GM20431 (cell line): Measurements from ENCODE around the gene HNRNPL.
"Not testable (repeated sequence)": the region's sequence is repeated elsewhere in the genome, so short reads cannot be mapped to it uniquely, and the experiment has no call there.

Experiments
- in situ Hi-C: fragments of 300-500 bp; cut with MseI, MboI; formaldehyde crosslinking; loops from one replicate; pipeline ENCODE4 v1.15.0; 2020; ENCODE audit warnings: low sequenced_read_pairs; ENCODE audit not compliant: unreplicated experiment

Gene HNRNPL

DNA sequence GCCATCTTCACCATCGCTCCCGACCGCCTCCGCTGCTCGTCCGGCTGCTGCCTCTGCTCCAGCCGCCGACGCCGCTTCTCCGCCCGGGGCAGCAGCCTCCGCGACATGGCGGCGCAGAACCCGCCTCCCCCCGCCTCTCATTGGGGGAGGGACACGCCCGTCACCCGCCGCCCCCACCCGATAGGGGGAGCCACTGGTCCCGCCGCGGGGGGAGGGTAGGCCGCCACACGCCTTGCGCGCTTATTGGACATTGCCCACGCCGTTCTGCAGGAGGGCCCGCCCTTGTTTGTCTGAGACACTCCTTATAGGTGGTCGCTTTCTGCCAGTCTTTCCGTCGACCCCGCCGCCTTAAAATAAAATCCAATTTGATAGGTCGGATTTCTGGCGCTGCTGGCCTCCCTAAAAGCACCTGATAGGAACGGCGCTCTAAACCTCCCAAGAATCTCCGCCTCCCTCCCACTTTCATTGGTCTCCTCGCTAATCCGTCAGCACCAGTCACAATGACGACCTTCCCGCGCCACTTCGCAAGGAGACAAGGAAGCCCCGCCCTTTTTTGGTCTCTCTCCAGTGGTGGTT lies at the start of gene HNRNPL:
Gene HNRNPL, minus strand, starts transcription at position 127 of the 576 bp plus-strand sequence. Its CDS starts 20 bp downstream, at position 107.
- in situ Hi-C loops, result no loop called here

DNA sequence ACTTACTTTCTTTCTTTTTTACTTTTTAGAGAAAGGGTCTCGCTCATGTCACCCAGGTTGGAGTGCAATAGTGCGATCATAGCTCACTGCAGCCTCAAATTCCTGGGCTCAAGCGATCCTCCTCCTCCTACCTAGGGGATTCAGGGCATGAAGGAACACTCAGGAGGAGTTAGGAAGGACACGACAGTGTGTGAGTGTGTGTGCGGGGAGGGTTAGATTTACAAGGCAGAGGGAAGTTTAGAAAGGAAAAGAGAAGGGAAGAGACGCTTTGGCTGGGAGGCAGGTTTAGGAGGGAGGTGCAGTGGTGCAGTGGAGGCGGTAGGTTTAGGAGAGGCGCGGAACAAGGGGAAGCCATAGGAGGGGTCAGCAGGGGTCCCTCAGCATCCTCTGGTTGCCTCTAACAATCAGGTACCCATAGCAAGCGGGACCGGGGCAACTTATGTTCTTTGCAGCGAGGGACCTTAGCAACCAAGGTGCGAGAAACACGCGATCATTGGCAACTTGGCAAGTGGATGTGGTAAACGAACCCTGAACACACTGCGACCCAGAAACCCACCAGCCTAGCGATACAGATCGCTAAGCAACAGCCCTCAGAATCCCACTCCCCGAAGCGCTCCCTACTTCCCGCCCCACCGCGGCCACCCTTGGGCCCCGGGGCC lies 49.1 kb upstream of the HNRNPL start:
- in situ Hi-C loops, result no loop called here

DNA sequence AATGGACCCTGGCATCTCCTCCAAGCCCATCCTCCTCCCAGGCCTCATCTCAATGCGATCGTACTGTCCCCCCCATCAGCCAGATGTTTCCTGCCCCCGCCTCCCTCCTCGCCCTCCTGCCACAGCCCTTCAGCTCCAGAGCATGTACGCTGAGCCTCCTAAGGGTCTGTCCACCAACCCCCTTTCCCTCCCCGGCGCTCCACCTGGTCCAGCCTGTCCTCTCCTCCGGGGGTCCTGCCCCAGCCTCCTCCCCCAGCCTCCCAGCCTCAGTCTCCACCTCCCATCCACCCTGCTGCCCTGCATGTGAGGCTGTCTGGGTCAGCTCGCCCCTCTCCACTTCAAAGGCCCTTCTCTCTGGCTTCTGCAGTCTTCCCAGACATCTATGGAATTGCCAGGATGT lies 45.2 kb upstream of the HNRNPL start:
- in situ Hi-C loops, result no loop called here

DNA sequence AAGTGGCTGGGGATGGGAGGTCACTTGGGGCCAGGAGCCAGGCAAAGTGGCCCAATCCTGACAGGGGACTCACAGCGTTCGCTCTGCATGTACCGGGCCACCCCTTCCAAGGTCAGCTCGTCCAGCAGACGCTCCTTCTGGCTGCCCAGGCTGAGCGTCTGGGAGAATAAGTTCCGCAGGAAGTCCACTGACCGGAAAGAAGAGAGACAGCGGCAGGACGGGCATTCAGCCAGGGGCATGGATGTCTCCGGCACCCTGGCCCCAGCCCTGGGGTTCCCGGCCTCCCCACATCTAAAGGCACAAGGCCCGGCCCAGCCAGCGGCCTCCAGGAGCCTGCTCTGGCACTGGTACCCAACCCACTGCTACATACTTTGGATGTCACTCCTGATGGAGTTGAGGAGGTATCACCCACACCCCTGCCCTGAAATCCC lies 43.6 kb upstream of the HNRNPL start:
- in situ Hi-C loops, result no loop called here

DNA sequence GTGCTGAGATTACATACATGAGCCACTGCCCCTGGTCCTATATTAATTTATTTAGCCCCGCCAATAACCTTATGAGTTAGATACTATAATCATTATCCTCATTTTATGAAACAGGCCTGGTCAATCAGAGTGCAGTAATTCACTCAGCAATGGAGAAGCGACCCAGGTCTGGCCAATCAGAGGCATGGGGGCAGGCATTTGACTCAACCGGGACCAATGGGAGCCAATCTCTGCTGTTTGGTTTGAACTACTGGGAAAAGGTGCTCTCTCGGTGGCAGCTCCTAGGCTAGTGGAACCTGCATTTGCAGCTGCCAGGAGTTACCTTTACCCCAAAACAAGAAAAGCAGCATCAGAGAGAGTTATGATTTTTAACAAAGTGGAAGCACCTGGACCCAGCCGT lies 43.1 kb upstream of the HNRNPL start:
- in situ Hi-C loops, result no loop called here

DNA sequence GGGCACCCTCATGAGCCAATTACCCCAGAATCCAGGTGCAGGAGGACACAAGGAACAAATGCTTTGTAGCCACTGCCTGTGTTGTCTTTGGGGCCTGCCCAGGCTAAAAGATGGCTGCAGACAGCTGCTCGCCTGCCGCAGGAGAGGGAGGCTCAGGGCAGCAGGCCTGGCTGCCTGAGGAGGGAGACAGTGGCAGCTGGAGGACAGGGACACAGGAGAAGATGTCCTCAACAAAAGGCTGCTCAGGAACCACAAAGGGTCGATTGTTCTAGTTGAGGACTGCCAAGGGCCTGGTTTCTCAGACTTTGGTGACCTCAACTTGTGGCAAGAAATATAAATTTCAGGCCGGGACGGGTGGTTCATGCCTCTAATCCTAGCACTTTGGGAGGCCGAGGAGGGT lies 42.0 kb upstream of the HNRNPL start:
- in situ Hi-C loops, result no loop called here

DNA sequence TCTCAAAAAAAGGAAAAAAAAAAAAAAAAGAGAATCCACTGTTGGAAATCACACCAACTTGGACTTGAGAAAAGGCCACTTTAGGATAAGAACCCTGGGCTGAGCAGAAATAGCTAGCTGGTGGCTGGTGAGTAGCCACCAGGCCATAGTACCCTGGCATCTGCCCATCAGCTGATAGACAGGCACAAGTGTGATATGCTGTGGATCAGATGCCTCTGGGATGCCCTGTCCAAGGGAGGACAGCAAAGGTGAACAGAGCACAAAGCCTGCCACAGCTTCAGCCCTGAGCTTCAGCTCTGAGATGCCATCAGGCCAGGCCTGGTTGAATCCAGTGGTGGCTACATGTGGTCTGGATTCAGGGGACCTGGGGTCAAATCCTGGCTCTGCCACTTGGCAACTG lies 40.9 kb upstream of the HNRNPL start:
- in situ Hi-C loops, result no loop called here

DNA sequence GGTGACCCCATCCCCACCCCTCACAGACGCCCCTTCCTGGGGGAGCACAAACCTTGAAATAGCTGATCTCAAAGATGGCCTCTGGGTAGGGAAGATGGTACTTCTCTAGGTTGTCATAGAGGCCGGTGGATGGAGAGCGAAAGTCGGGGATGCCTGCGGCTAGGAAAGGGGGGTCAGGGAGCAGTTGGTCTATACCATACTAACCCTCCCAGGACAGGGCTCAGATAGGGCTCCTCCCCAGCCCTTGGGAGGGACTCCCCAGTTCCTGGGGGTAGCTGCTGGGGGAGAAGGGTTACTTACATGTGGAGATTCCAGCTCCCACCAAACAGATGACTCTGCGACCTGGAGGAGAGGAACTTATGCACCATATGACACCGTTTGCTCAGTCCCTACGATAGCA lies 40.0 kb upstream of the HNRNPL start:
- in situ Hi-C loops, result no loop called here

DNA sequence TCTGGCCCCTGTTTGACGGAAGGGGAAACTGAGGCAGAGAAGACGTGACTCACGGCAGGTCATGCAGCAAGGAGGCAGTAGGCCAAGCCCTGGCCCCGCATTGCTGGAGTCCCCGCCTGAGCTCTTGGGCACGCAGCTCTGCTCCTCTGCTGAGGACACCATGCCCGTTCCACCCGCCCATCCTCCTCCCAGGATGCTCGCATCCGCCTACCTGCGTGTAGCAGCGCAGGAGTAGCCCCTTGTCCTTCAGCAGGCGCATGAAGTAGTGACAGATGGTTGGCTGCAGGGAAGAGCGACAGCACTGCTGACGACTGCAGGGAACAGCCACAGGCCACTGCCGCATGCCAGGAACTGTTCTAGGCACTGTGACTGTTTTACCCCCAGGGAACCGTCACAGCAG lies 39.1 kb upstream of the HNRNPL start:
- in situ Hi-C loops, result no loop called here

DNA sequence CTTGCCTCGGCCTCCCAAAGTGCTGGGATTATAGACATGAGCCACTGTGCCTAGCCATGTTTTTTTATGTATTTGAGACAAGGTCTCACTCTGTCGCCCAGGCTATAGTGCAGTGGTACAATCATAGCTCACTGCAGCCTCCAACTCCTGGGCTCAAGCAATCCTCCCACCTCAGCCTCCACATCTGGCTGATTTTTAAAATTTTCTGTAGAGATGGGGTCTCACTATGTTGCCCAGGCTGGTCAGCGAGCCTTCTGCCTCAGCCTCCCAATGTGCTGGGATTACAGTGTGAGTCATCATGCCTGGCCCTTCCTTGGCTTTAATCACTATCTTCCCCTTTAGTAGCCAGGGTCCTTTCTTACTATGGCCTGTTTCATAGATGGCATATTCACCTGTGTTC lies 34.9 kb upstream of the HNRNPL start:
- in situ Hi-C loops, result not testable (repeated sequence)

DNA sequence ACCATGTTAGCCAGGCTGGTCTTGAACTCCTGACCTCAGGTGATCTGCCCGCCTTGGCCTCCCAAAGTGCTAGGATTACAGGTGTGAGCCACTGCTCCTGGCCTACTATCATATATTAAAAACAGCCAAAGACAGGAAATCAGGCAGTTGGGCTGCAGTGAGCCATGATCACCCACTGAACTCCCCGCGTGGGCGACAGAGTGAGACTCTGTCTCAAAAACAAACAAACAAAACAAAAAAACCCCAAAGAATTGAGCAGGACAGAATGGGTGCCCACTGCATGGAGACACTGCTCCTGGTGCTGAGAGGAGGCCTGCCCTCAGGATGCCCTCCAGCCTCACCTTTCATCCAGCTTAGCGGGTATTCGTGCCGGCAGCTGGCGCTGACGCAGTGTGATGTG lies 33.5 kb upstream of the HNRNPL start:
- in situ Hi-C loops, result no loop called here

DNA sequence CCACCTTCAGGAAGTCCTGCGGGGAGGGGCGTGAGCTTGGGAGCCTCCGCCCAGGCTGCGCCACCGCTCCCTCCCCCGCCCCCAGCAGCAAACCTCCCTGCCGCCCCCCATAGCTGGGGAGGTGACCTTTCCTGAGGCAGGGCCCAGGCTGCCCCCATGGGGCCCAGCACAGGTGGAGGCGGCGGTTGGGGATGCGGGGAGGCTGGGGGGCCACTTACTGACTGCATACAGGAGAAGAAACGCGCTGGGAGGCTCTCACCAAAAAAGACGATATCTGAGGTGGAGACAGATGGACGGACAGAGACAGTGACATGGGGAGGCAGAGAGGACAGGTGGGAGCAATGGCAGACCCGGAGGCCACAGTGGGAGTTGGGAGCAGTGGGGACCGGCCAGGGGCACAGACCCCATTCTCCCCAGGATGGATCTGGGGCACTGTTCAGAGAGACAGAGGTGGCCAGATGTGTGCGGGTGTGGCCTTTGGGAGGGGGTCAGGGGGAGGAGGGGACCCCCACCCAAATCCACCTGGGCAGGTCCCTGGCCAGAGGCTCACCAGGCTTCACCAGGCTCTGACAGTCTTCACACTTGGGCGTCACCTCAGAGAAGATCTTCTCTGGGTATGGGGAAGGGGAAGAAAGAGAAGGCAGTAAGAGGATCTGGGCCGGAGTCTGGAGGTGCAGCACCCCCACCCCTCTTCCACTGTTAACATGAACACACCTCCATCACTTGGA lies 31.3 kb upstream of the HNRNPL start:
- in situ Hi-C loops, result no loop called here

DNA sequence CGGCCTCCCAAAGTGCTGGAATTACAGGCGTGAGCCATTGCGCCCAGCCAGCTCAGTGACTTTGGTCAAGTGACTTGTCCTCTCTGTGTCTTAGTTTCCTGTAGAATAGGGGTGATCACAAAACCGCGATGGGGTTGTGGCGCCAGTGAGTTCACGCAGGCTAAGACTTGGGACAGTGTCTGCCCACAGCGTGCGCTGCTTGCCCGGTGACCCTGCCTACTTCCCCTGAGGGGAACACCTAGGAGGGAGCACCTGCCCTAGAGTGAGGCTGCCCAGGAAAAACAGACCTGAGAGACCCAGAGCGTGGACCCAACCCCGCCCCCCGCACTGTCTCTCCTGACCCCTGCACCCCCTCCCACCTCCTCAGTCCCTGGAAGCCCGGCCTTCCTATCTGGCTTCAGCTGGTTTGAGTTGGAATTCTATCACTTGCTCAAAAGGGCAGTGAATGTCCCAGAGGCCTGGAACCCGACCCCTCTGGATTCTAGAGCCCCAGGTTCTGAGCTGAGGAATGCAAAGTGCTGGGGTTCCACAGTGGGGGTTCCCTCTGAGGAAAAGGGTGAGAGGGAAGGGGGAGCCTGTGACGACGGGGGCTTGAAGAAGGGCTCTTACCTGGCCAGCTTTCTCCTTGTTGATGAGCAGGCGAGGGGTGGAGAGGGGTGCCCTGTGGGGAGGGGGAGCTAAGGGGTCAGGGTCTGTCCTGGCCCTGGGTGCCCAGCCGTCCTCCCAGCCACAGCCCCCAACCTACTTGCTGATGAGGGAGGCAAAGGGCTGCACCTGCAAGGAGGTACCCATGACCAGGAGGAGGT lies 30.5 kb upstream of the HNRNPL start:
- in situ Hi-C loops, result no loop called here

DNA sequence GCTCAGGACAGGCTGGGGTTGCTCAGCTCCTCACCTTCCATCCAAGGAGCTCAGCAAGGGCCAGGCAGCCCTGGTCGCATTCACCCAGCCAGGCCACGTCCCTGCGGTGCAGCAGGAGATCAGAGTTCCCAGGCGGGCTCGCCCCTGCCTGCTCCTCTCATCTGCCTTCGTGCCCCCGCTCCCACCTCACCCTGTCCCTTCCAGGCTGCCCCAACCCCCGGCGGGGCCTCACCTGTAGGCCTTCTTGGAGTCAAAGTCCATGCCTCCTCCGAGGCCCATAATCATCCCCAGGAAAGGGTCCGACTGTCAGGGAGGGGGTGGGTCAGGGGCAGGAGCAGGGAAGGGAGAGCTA lies 29.6 kb upstream of the HNRNPL start:
- in situ Hi-C loops, result no loop called here

DNA sequence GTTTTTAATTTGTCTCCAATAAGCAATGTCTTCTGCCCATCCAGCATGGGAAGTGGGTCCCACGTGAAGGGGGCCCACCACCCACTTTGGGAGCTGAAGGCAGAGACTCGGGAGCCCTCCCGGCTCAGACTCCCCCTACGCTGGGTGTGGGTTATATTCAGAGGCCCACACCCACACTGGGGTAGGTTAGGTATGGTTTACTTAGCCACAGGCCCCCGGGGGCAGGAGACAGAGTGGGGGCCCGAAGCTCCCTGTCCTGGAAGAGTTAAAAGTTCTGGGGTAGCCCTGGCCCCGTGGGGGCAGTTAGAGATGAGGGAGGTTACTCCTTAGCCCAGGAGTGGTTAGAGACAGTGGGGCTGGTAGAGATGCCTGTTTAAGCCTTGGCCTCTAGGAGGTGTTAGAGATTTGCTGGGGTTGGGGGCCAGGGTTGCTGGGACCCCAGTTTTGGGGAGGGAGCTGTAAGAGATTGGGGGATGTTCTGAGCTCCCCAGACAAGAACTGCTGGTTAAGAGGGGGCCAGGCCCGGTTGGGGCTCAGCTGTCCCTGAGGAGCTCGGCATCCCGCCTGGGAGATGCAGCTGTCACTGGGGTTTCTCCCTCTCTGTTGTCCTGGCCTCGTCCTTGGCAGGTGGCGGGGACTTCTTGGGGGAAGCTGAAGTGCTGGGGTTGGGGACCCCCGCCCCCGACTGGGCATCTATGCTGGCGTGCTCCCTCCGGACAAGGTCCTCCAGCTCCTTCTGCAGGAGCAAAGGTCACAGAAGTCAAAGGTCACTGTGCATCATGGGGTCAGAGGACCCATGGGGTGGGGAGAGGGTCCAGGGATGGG lies 29.0 kb upstream of the HNRNPL start:
- in situ Hi-C loops, result no loop called here

DNA sequence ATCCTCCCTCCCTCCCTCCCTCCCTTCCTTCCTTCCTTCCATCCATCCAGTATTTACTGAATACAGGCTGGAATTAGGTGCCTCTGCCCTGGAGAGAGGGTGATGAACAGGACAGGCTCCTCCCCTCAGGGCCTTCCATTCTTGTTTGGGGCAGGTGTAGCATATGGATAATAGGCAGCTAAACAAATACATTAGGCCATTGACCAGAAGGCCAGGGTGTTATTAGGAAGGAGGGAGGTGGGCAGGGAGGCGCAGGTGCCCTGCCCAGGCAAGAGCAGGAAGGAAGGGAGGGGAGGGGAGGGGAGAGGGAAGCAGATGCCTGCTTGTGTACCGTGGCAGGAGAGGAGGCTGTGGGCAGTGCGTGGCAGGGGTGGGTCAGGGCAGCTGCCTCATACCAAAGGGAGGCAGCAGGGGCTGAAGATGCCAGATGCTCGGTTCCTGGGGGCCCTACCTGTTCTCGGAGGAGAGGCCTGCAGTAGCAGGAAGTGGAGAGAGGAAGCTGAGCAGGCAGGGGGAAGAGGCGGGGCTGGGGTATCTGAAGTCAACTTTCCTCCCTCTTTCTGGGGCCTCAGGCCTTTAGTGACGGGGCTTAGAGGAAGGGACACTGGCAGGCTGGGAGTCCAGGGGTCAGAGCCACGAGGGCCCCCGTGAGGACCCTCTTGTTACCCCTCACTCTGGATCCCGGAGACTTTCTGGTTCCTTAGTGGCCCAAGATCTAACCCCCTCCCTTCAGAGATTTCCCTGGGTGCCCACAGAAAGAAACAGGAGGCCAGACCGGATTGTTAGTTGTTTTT lies 28.2 kb upstream of the HNRNPL start, which contains the start of gene RINL:
Gene RINL, minus strand, starts transcription at position 495 of the 794 bp plus-strand sequence. CDS start 1,533 bp downstream, outside the sequence.
- in situ Hi-C loops, result no loop called here

DNA sequence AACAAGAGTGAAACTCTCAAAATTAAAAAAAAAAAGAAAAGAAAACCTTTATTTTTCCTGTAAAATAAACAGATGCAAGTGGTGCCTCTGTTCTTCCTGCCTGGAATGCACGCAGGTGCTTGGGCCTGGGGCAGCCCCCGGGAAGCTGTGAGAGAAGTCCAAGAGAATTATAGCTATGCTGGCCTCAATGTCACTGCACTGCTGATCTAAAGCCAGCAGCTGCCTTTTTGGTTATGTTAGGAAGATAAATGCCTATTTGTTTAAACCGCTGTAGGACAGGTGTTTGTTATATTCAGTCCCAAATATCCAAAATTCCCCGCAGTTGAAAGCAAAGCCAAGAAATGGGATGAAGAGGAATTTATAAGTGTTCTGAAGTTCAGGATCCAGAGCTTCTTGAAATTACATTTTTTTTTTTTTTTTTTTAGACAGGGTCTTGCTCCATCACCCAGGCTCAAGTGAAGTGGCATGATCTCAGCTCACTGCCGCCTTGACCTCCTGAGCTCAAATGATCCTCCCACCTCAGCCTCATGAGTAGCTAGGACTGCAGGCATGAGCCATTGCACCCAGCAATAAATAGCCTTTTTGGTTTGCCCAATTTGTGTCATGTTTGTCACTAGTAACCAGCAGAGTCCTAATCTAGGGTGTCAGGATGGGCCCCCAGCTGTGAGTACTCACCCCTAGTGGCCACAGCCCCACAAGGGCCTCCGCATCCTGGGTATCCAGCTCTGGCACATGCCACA lies 26.0 kb upstream of the HNRNPL start:
- in situ Hi-C loops, result no loop called here

DNA sequence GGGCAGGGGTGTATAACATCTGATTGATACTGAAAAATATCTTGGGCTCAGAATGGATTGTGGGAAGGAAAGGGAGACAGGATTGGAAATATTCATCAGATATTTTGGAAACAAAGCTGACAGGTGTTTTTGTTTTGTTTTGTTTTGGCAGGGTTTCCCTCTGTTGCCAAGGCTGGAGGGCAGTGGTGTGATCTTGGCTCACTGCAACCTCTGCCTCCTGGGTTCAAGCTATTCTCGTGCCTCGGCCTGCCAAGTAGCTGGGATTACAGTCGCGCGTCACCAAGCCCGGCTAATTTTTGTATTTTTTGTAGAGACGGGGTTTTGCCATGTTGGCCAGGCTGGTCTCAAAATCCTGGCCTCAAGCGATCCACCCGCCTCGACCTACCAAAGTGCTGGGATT lies 23.6 kb upstream of the HNRNPL start:
- in situ Hi-C loops, result not testable (repeated sequence)
